ENCODE measurements around the gene GALT.

- TF ChIP-seq, protein P1, sequence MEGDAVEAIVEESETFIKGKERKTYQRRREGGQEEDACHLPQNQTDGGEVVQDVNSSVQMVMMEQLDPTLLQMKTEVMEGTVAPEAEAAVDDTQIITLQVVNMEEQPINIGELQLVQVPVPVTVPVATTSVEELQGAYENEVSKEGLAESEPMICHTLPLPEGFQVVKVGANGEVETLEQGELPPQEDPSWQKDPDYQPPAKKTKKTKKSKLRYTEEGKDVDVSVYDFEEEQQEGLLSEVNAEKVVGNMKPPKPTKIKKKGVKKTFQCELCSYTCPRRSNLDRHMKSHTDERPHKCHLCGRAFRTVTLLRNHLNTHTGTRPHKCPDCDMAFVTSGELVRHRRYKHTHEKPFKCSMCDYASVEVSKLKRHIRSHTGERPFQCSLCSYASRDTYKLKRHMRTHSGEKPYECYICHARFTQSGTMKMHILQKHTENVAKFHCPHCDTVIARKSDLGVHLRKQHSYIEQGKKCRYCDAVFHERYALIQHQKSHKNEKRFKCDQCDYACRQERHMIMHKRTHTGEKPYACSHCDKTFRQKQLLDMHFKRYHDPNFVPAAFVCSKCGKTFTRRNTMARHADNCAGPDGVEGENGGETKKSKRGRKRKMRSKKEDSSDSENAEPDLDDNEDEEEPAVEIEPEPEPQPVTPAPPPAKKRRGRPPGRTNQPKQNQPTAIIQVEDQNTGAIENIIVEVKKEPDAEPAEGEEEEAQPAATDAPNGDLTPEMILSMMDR (IDR thresholded peaks at IDR 0.05): no peak
- TF ChIP-seq POLR2AphosphoS5 (IDR thresholded peaks at IDR 0.05) (no peak), POLR2A (IDR thresholded peaks at IDR 0.05) (no peak), EP300 (IDR thresholded peaks at IDR 0.05) (no peak)
Measured at GRCh38 chr9:34694811-34695210, 48.3 kb downstream of the GALT start.

All from upper lobe of left lung (tissue), 4 donors.